ENCODE results near the gene AGPAT4.
"Not testable (repeated sequence)": the region's sequence is repeated elsewhere in the genome, so short reads cannot be mapped to it uniquely, and the experiment has no call there.

The AGPAT4 gene

GRCh38 chr6:161198783-161199460 lies 74.9 kb downstream of the AGPAT4 start:
- DNase-seq: no peak

GRCh38 chr6:161198176-161198575 lies 75.7 kb downstream of the AGPAT4 start:
- DNase-seq: no peak

GRCh38 chr6:161195386-161195785 lies 78.5 kb downstream of the AGPAT4 start:
- no peak for DNase-seq

DNA sequence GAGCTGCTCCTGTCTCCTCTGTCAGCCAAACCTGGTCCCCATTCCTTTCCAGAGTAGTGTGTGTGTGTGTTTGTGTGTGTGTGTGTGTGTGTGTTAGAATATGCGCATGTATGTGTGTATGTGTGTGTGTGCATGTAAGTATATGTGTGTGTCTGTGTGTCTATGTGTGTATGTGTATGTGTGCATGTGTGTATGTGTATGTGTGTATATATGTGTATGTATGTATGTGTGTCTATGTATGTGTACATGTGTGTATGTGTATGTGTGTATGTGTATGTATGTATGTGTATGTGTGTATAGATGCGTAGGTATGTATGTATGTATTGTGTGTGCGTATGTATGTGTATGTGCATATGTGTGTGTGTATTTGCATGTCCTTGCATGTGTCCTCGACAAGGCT lies 79.5 kb downstream of the AGPAT4 start:
- no peak for DNase-seq

DNA sequence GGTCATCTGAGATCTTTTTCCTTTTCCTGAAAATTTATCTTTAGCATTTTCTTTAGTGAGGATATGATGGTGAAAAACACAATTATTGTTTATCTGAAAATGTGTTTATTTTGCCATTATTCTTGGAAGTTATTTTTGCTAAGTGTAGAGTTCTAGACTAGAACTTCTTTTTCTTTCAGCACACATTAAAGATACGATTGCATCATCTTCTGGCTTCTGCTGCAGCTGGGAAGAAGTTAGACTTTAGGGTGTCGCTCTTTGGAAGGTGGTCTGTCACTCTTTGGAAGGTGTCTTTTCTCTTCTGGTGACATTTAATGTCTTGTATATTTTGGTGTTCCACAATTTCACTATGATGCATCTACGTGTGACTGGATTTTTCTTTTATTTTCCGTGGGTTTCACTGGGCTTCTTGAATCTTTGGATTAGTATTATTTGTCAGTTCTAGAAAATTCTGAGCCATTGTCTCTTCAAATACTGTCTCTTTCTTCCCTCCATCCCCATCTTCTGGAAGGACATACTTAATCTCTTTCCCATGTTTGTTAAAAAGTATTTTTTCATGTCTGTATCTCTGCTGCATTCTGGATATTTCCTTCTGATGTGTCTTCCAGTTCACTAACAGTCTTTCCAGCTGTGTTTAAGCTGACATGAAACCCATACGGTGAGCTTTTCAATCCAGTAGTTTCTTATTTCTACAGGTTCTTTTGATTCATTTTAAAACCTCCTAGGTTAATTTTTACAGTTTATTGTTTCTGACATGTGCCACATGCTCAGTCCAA lies 81.0 kb downstream of the AGPAT4 start:
- no peak for DNase-seq

GRCh38 chr6:161191671-161192070 lies 82.2 kb downstream of the AGPAT4 start:
- DNase-seq: no peak

- DNase-seq: no peak
These were observed 82.9 kb downstream of the AGPAT4 start for GRCh38 chr6:161191007-161191406.

DNA sequence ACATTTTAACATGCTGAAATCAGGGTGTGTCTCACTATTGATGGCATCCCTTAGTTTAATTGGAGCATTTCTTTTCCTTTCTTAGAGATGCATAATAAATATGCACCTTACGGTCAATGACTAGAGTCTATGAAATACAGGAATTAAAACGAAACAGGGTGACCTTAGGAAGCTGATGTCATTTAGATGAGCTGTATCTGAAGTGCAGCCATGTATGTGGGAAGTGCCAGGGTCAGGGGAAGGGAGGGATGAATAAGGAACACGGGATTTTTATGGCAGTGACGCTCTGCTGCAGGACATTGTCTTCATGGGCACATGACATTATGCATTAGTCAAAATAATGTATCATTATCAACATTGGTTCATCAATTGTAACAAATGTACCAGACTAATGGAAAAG lies 84.0 kb downstream of the AGPAT4 start:
- no peak for DNase-seq

GRCh38 chr6:161188547-161189465 lies 85.1 kb downstream of the AGPAT4 start:
- no peak for DNase-seq

DNA sequence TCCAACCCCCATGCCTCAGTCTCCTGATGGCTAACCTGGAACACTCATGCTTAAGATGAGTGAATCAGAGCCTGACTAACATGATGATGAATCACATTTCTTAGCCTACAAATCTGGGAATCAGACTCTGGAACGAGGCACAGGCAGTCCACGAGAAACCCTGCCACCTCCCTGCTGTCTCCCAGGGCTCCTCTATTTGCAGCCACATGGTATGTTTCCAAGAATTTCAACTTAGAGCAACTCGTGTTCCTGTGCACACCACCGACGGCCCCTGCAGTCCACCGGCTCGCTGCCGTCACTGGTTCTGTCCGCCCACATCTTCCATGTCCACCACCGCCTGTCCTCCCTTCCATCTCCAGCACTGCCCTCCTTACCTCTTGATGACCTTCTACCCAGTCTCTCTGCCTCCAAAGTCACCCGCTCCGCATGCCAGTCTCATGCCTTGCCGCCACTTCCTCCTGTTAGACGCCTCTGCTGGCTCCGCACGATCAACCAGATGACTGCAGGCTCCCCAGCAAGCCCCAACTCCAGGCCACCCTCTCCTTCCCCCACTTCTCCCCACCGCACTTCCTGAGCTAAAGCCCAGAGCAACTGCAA lies 87.6 kb downstream of the AGPAT4 start:
- DNase-seq: peak; percentile 64

DNA sequence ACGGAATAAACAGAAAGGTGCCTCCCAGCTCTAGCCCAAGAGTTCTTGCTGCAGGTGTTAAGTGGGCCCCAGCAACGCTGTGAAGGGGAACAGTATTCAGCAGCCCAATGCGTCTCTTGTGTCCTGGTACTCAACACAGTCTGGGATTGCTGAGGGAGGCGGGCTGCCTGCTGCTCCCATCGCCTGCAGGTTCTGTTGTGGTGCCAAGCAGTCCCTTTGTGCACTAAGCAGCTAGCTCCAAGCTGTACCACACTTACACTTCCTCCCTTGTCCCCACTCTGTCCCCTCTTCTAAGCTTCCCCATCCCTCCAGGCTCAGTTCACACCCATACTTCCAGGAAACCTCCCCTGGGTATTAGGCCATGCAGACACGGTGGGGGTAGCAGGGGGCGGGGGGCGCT lies 92.7 kb downstream of the AGPAT4 start:
- no peak for DNase-seq

- DNase-seq: not testable (repeated sequence)
These were observed 95.7 kb downstream of the AGPAT4 start for GRCh38 chr6:161178155-161178554.

GRCh38 chr6:161176428-161176827 lies 97.4 kb downstream of the AGPAT4 start:
- not testable (repeated sequence) for DNase-seq

- not testable (repeated sequence) for DNase-seq
These were observed 101.1 kb downstream of the AGPAT4 start for GRCh38 chr6:161172769-161173168.

DNA sequence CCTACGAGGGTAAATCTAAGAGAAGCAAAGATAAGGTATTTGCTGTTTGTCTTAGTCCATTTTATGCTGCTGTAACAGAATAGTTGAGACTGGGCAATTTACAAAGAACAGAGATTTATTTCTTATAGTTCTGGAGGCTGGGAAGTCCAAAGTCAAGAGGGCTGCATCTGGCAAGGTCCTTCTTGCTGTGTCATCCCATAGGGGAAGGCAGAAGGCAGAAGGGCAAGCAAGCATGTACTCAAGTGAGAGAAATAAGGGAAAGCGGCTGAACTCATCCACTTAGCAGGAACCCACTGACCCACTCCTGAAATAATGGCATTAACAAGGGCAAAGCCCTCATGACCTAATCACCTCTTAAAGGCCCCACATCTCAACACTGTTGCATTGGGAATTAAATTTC lies 102.7 kb downstream of the AGPAT4 start:
- DNase-seq: no peak

GRCh38 chr6:161169696-161170095 lies 104.2 kb downstream of the AGPAT4 start:
- no peak for DNase-seq

DNA sequence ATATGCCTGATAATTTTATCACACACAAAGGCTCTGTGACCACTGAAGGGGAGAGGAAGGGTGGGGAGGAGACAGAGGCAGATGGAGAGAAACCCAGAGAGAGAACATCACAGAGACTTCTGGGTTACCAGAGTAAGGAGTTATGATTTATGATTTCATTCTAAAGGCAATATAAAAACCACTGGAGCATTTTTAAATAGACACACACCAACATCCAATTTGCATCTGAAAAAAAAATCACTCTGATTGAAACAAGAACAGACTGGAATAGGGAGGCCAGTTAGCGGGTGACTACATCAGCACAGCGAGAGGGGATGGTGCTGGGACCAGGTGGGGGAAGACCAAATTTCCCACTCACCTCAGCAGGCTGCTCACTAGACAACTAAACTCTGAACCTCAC lies 104.8 kb downstream of the AGPAT4 start:
- DNase-seq: no peak

DNA sequence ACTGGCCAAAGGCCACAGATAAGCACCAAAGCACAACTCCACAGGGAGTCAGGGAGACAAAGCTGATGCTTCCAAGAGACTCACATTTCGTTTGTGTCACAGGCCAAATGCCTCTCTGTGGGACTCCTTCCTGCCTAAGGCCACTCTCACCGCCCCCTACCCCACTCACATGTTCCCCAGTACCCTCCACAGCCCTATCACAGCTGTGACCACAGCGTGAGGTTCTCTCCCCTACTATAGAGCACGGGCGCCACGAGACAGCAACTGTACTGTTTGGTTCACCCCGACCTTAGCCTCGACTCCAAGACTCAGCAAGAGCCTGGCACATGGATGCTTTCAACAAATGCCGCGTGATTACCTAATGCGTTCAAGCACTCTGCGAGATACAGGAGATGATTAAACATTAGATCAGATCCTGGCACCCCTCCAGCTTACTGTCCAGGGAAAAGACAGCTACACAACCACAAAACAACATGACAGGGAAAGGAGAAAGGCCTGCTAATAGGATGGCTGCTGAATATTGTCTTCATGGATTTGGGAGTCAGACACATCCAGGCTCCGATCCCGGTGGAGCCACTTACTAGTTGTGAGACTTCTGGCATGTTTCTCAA lies 105.5 kb downstream of the AGPAT4 start:
- DNase-seq: peak; percentile 85

GRCh38 chr6:161166677-161167076 lies 107.2 kb downstream of the AGPAT4 start:
- DNase-seq: no peak

DNA sequence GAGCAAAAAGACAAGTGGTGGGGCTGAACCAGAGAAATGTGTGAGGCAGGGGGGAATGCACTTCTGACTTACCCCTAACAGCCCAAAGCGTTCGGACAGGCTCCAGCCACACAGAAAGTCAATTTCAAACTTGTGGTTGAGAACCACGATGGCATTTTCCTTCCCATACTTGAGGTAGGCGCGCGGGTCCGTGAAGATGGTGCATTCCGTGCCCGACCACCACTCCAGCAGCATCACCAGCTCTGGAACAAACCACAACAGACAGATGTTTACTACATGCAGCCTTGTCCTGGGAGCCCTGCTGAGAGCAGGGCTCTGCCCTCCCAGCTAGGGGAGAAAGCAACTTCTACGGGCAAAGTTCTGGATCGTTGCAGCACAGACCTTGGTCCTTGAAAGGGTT lies 107.7 kb downstream of the AGPAT4 start:
- no peak for DNase-seq

DNA sequence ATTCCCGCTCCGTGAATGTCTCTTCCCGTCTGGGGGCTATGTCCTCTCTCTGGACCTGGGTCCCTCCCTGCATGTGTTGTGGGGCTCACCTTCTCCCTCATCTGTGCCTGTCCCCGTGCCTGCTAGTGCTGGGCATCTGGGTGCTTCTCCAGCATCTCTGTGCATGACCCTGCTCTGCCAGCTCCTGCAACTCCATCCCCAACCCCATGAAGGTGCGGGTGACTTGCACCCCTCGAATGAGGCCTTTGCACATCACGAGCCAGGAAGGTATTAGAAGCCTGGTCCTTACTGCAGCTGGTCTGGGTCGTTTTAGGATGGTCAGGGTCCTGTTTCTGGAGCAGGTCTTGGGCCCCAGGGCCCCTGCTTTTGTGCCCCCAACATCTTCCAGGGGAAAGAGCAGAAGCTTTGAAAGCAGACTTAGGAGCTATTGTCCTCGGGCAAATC lies 109.7 kb downstream of the AGPAT4 start:
- DNase-seq: no peak

DNA sequence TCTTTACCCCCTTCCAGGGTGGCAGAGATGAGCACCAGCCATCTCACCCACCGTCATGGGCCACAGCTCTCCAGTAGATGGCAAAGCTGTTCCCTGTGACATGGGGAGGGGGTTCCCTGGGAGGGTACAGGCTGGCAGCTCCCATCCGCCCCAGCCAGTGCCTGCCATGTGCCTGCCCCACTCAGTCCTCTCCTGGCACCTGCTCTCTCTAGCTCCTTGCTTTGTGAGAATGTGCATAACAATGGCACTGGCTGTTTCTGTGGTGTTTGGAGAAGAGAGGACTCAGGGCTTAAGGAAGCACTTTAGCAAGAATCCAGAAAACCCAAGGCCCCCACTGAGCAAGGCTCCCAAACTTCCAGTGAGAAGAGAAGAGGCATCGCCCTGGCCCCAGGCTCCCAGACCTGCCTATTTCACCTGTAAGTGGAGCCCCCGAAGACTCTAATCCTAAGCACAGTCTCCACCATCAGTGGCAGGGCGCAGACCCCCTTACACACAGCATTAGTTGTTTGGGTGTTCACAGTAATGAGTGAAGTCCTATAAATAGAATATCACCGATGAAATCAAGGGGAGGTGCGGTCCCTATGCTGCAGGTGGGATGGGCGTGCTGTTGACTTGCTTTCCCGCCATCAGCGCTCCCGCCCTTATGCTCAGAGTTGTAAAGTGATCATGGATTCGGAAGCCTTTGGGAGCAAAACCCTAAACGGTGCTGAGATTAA lies 110.2 kb downstream of the AGPAT4 start:
- no peak for DNase-seq

Data from T1000 (cell line).